HEK293 (cell line): Measurements from ENCODE around the gene ADGRF4.

ENCODE experiments used
- CTCF ChIA-PET: fragments of 350-600 bp; formaldehyde crosslinking; extraction: SDS; loops from one replicate; lab custom pipeline; 2021; ENCODE audit warnings: antibody characterized with exemption; lab: Yijun Ruan, JAX
- POLR2A ChIA-PET: fragments of 300-600 bp; formaldehyde crosslinking; extraction: SDS; loops from one replicate; lab custom pipeline; 2020; ENCODE audit warnings: antibody characterized with exemption, inconsistent platforms; lab: Yijun Ruan, JAX
- H3K27ac ChIP-seq: fragments of 200-500 bp; sonication (Bioruptor generic); 2 replicates; pipeline ENCODE4 v1.5.1; 2014; ENCODE audit warnings: low read depth, low read length, control low read depth, inconsistent platforms; ENCODE audit errors: extremely low read depth
- H3K36me3 ChIP-seq, 2 experiments: fragments of 200-500 bp in 1 of 2; sonication (Bioruptor generic) in 1 of 2; 1 replicate in 1 of 2; 2 replicates in 1 of 2; pipeline ENCODE4 v1.5.1; 2014 to 2017; ENCODE audit warnings: inconsistent platforms in 2 of 2, low read length in 2 of 2; ENCODE audit not compliant: control insufficient read depth in 2 of 2, insufficient read depth in 1 of 2
- H3K4me1 ChIP-seq: fragments of 200-500 bp; sonication (Bioruptor generic); 2 replicates; pipeline ENCODE4 v1.5.1; 2014; ENCODE audit warnings: mild to moderate bottlenecking, low read length, inconsistent platforms; ENCODE audit not compliant: control insufficient read depth, insufficient read depth
- H3K4me3 ChIP-seq: 2 replicates; pipeline ENCODE4 v1.5.1; 2011; ENCODE audit warnings: low read depth, mild to moderate bottlenecking, control low read depth, low read length, moderate library complexity
- H3K9me3 ChIP-seq: fragments of 200-500 bp; sonication (Bioruptor generic); 2 replicates; pipeline ENCODE4 v1.5.1; 2014; ENCODE audit warnings: low read depth, low read length, inconsistent platforms; ENCODE audit not compliant: control insufficient read depth, insufficient read depth
- IKZF3 ChIP-seq: fragments of 450-650 bp; IDR thresholded peaks from 2 replicates; pipeline ENCODE4 v1.5.0; 2018; ENCODE audit warnings: missing biosample characterization, mild to moderate bottlenecking, missing genetic modification characterization, moderate library complexity
- ZNF112 ChIP-seq: fragments of 450-650 bp; formaldehyde crosslinking; IDR thresholded peaks from 2 replicates; pipeline ENCODE4 v1.5.0; 2017; ENCODE audit warnings: missing biosample characterization, missing genetic modification characterization
- ZNF274 ChIP-seq, 2 experiments: fragments of 200-500 bp in 1 of 2; fragments of 450-650 bp in 1 of 2; sonication (Bioruptor generic) in 1 of 2; formaldehyde crosslinking in 1 of 2; IDR thresholded peaks; 2 replicates each; pipeline versions ENCODE4 v1.5.1 to v1.6.1; 2014 to 2016; ENCODE audit warnings: borderline replicate concordance in 1 of 2, inconsistent platforms in 1 of 2, low read length in 1 of 2, missing biosample characterization in 1 of 2, missing genetic modification characterization in 1 of 2
- ZNF350 ChIP-seq: fragments of 450-650 bp; formaldehyde crosslinking; IDR thresholded peaks from 2 replicates; pipeline ENCODE4 v1.5.0; 2017; ENCODE audit warnings: missing biosample characterization, mild to moderate bottlenecking, missing genetic modification characterization
- ZNF404 ChIP-seq: fragments of 450-650 bp; formaldehyde crosslinking; IDR thresholded peaks from 2 replicates; pipeline ENCODE4 v1.5.1; 2017; ENCODE audit warnings: missing biosample characterization, missing genetic modification characterization
- ZNF510 ChIP-seq: fragments of 450-650 bp; formaldehyde crosslinking; IDR thresholded peaks from 2 replicates; pipeline ENCODE4 v1.5.1; 2018; ENCODE audit warnings: mild to moderate bottlenecking, missing genetic modification characterization, missing biosample characterization; ENCODE audit not compliant: insufficient replicate concordance
- ZNF654 ChIP-seq: fragments of 450-650 bp; formaldehyde crosslinking; IDR thresholded peaks from 2 replicates; pipeline ENCODE4 v1.5.1; 2016; ENCODE audit warnings: low read depth, missing biosample characterization, missing genetic modification characterization
- ZNF664 ChIP-seq: fragments of 450-650 bp; formaldehyde crosslinking; IDR thresholded peaks from 2 replicates; pipeline ENCODE4 v1.5.1; 2016; ENCODE audit warnings: missing biosample characterization, missing genetic modification characterization
- ZNF707 ChIP-seq: fragments of 450-650 bp; formaldehyde crosslinking; IDR thresholded peaks from 2 replicates; pipeline ENCODE4 v1.5.1; 2016; ENCODE audit warnings: missing biosample characterization, missing genetic modification characterization
- ZNF777 ChIP-seq: fragments of 450-650 bp; formaldehyde crosslinking; IDR thresholded peaks from 2 replicates; pipeline ENCODE4 v1.5.1; 2017; ENCODE audit warnings: missing biosample characterization, missing genetic modification characterization, borderline replicate concordance
- ZNF843 ChIP-seq: fragments of 450-650 bp; formaldehyde crosslinking; IDR thresholded peaks from 2 replicates; pipeline ENCODE4 v1.5.1; 2016; ENCODE audit warnings: missing biosample characterization, missing genetic modification characterization
- ZSCAN18 ChIP-seq: fragments of 450-650 bp; formaldehyde crosslinking; IDR thresholded peaks from 2 replicates; pipeline ENCODE4 v1.5.1; 2016; ENCODE audit warnings: missing biosample characterization, missing genetic modification characterization
- ZSCAN4 ChIP-seq: fragments of 450-650 bp; formaldehyde crosslinking; IDR thresholded peaks from 2 replicates; pipeline ENCODE4 v1.5.1; 2017; ENCODE audit warnings: missing biosample characterization, missing genetic modification characterization
- TF ChIP-seq, protein P1 (sequence below): fragments of 450-650 bp; formaldehyde crosslinking; IDR thresholded peaks from 2 replicates; pipeline ENCODE4 v1.5.1; 2016; ENCODE audit warnings: missing biosample characterization, missing genetic modification characterization, low read depth

Gene ADGRF4

GRCh38 chr6:47729019-47729418 lies 30.6 kb downstream of the ADGRF4 start:
- ChIA-PET CTCF (interaction anchor here (0.5 to 1.4 kb wide), 5 partner anchors 51 to 914 kb away, joined by 3 to 9 read pairs (median 4); no protein-coding TSS in a partner anchor), POLR2A (no interaction called here)
- Histone ChIP-seq H3K27ac (no peak overlapping the region), H3K4me1 (no peaks in the 10 kb centered on the region), H3K36me3 (no peaks in the 10 kb centered on the region), H3K9me3 (no peaks in the 10 kb centered on the region), H3K4me3 (no peak overlapping the region)
- TF ChIP-seq ZNF350 (tag by site-specific recombination) (no peak), ZNF843 (tag by site-specific recombination) (no peak)

DNA sequence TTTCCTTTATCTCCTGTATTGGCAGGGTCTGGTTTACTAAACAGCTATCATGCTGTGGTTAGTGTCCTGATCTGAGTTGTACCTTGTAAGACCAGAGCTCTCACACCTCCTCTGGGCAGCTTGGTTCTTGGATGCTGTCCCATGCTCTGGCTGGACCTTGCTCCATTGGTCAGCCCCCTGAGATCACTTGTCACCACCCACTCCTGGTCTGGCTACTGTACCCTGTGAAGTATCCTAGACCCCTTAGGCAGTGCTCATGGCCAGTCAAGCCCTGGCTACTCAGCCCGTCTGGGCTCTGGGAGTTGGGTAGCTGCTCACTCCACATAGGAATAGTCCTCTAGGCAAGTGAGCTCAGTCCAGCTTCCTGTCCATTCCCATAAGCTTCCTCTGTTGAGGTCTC lies 31.1 kb downstream of the ADGRF4 start:
- TF ChIP-seq ZNF777 (tag by site-specific recombination) (no peak), ZNF404 (tag by site-specific recombination) (no peak), ZNF112 (tag by site-specific recombination) (no peak), ZNF707 (tag by site-specific recombination) (no peak), ZNF664 (no peak)
- TF ChIP-seq, all 188 proteins: peak for 0
- POLR2A ChIA-PET = no interaction called here
- CTCF ChIA-PET = interaction anchor here (0.5 to 1.4 kb wide), 5 partner anchors 51 to 913 kb away, joined by 3 to 9 read pairs (median 4); no protein-coding TSS in a partner anchor

DNA sequence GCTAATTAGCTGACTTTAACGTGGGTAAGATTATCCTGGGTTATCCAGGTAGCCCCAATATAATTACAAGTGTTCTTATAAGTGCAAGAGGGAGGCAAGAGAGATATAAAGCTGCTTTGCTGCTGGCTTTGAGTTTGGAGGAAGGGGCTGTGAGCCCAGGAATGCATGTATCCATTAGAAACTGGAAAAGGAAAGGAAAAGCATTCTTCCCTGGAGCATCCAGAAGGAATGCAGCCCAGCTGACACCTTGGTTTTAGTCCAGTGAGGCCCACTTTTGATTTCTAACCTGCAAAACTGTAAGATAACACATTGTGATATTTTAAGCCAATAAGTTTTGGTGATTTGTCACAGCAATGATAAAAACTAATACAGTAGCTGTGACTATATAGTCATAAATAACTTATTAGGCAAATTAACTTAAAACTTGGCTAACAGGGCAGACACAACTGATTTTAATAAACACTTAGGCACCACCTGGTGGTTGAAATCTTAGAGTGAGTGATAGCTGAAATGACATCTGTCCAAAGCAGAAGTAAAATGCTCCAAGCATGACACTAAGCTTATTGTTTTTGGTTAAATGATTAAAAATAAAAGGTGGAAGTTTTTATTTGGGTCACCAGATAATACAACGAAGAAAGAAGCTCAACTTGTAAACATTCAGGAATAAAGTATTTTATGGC lies 35.6 kb downstream of the ADGRF4 start:
- POLR2A ChIA-PET = interaction anchor here (1.3 to 1.6 kb wide), 2 partner anchors 103 to 256 kb away, joined by 4 to 6 read pairs; partner anchors contain the start of gene CD2AP
- H3K36me3 ChIP-seq = no peaks in the 10 kb centered on the region
- H3K4me3 ChIP-seq = no peak overlapping the region
- no peak overlapping the region for H3K27ac ChIP-seq
- H3K9me3 ChIP-seq = no peaks in the 10 kb centered on the region
- CTCF ChIA-PET = interaction anchor here (0.6 to 4.4 kb wide), 42 partner anchors 8 to 1057 kb away, joined by 3 to 122 read pairs (median 4); partner anchors contain the start of gene OPN5
- H3K4me1 ChIP-seq = no peaks in the 10 kb centered on the region
- no peak for TF ChIP-seq ZSCAN18 (tag by site-specific recombination)
- TF ChIP-seq, protein P1, sequence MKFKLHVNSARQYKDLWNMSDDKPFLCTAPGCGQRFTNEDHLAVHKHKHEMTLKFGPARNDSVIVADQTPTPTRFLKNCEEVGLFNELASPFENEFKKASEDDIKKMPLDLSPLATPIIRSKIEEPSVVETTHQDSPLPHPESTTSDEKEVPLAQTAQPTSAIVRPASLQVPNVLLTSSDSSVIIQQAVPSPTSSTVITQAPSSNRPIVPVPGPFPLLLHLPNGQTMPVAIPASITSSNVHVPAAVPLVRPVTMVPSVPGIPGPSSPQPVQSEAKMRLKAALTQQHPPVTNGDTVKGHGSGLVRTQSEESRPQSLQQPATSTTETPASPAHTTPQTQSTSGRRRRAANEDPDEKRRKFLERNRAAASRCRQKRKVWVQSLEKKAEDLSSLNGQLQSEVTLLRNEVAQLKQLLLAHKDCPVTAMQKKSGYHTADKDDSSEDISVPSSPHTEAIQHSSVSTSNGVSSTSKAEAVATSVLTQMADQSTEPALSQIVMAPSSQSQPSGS (tag by site-specific recombination) = no peak
- TF ChIP-seq ZNF654 (tag by site-specific recombination) = peak; percentile 55
- no peak for TF ChIP-seq ZNF274 (IDR thresholded peaks at IDR 0.05; ENCODE audit: low read length)
- no peak for TF ChIP-seq ZNF274 (tag by site-specific recombination; IDR thresholded peaks at IDR 0.05; ENCODE audit: borderline replicate concordance)
- TF ChIP-seq IKZF3 (tag by site-specific recombination) = 0 out of 2 replicates have a peak, but pooled peaks have one; percentile 51
- TF ChIP-seq ZSCAN4 (tag by site-specific recombination) = no peak
- no peak for TF ChIP-seq ZNF510 (tag by site-specific recombination)
- TF ChIP-seq, all 188 proteins: peak for 2

More for the DNA sequence above, 31.1 kb downstream of the ADGRF4 start:
- H3K4me1 ChIP-seq = no peaks in the 10 kb centered on the region
- H3K4me3 ChIP-seq = no peak overlapping the region
- no peak overlapping the region for H3K27ac ChIP-seq
- H3K36me3 ChIP-seq = no peaks in the 10 kb centered on the region
- H3K9me3 ChIP-seq = no peaks in the 10 kb centered on the region
